Panc1 (cell line): Measurements from ENCODE around the gene HNRNPAB. TPM values are rescaled to one million over a fixed set of nuclear protein-coding genes. Genes with fewer than 3 reads are reported as not detected.

Experiments
- ATAC-seq: fragments of 200-7000 bp; cut with Tn5 transposase; 2 replicates; pipeline ENCODE4 v1.9.1; 2020; ENCODE audit warnings: mild to moderate bottlenecking, moderate library complexity
- BruUV-seq: library from RNA; stranded (reverse); fragments of 400-500 nt; replicated peaks from 2 replicates; lab custom pipeline; 2021; lab: Mats Ljungman, UMichigan
- CTCF ChIA-PET: fragments of 300-600 bp; sonication (Branson Sonifier 250); formaldehyde crosslinking; loops from one replicate; lab custom pipeline; 2022; ENCODE audit warnings: antibody characterized with exemption; lab: Charles Lee
- POLR2A ChIA-PET: fragments of 300-600 bp; sonication (Branson Sonifier 250); formaldehyde crosslinking; loops from one replicate; lab custom pipeline; 2022; ENCODE audit warnings: antibody characterized with exemption; lab: Charles Lee
- DNase-seq: peaks from one replicate; pipeline ENCODE4 v3.0.0-alpha.2; 2010; ENCODE audit warnings: low read depth, low spot score
- H3K27ac ChIP-seq: 2 replicates; pipeline ENCODE4 v1.5.1; 2011; ENCODE audit warnings: mild to moderate bottlenecking, low read length, inconsistent platforms
- H3K27me3 ChIP-seq: fragments of 200-500 bp; sonication (Bioruptor generic); 2 replicates; pipeline ENCODE4 v1.6.0; 2014; ENCODE audit warnings: low read length, inconsistent platforms; ENCODE audit not compliant: control insufficient read depth, insufficient read depth
- H3K36me3 ChIP-seq: fragments of 200-500 bp; sonication (Bioruptor generic); 2 replicates; pipeline ENCODE4 v1.5.1; 2014; ENCODE audit warnings: inconsistent platforms, mild to moderate bottlenecking, low read length, moderate library complexity; ENCODE audit not compliant: control insufficient read depth, insufficient read depth
- H3K4me1 ChIP-seq: 2 replicates; pipeline ENCODE4 v1.5.1; 2011; ENCODE audit warnings: inconsistent platforms, mild to moderate bottlenecking, low read length, moderate library complexity; ENCODE audit not compliant: control insufficient read depth, insufficient read depth
- H3K4me3 ChIP-seq, 2 experiments: 2 replicates each; pipeline ENCODE4 v1.5.1; 2011 to 2012; ENCODE audit warnings: low read depth in 2 of 2, low read length in 2 of 2, mild to moderate bottlenecking in 2 of 2, inconsistent platforms in 1 of 2, moderate library complexity in 1 of 2
- H3K9me3 ChIP-seq: fragments of 200-500 bp; sonication (Bioruptor generic); 2 replicates; pipeline ENCODE4 v1.5.1; 2014; ENCODE audit warnings: low read depth, mild to moderate bottlenecking, inconsistent platforms, low read length, moderate library complexity; ENCODE audit not compliant: control insufficient read depth, insufficient read depth
- CTCF ChIP-seq: fragments of 450-650 bp; IDR thresholded peaks from 2 replicates; pipeline ENCODE4 v1.5.1; 2017; ENCODE audit warnings: mild to moderate bottlenecking
- POLR2AphosphoS5 ChIP-seq: IDR thresholded peaks from 2 replicates; pipeline ENCODE4 v1.6.1; 2012; ENCODE audit warnings: mild to moderate bottlenecking, low read depth, low read length, moderate library complexity
- TCF7L2 ChIP-seq: IDR thresholded peaks from 2 replicates; pipeline ENCODE4 v1.6.1; 2011; ENCODE audit warnings: mild to moderate bottlenecking, low read depth, low read length, inconsistent platforms
- in situ Hi-C: cut with HindIII; loops from 2 replicates; pipeline ENCODE4 v1.10.0; 2016; ENCODE audit warnings: low sequenced_read_pairs, low pct_unique_long_range_greater_than_20kb
- intact Hi-C: fragments of 100-400 bp; cut with micrococcal nuclease; formaldehyde crosslinking; loops from one replicate; pipeline ENCODE4 v1.10.0; 2022; ENCODE audit not compliant: unreplicated experiment
- total RNA-seq: library from RNA; stranded (reverse); gene quantifications from one replicate; pipeline ENCODE4 v1.2.1, GENCODE V29; 2021; ENCODE audit not compliant: unreplicated experiment
- TF ChIP-seq, protein P1 (sequence below), 2 experiments: IDR thresholded peaks; 2 replicates each; pipeline ENCODE4 v1.6.1; 2011 to 2012; ENCODE audit warnings: low read depth in 2 of 2, control low read depth in 1 of 2, low read length in 1 of 2, mild to moderate bottlenecking in 1 of 2, moderate library complexity in 1 of 2; ENCODE audit not compliant: insufficient read depth in 1 of 2

Gene HNRNPAB
- total RNA-seq, 1 experiment from 2014 or later: 273 TPM

DNA sequence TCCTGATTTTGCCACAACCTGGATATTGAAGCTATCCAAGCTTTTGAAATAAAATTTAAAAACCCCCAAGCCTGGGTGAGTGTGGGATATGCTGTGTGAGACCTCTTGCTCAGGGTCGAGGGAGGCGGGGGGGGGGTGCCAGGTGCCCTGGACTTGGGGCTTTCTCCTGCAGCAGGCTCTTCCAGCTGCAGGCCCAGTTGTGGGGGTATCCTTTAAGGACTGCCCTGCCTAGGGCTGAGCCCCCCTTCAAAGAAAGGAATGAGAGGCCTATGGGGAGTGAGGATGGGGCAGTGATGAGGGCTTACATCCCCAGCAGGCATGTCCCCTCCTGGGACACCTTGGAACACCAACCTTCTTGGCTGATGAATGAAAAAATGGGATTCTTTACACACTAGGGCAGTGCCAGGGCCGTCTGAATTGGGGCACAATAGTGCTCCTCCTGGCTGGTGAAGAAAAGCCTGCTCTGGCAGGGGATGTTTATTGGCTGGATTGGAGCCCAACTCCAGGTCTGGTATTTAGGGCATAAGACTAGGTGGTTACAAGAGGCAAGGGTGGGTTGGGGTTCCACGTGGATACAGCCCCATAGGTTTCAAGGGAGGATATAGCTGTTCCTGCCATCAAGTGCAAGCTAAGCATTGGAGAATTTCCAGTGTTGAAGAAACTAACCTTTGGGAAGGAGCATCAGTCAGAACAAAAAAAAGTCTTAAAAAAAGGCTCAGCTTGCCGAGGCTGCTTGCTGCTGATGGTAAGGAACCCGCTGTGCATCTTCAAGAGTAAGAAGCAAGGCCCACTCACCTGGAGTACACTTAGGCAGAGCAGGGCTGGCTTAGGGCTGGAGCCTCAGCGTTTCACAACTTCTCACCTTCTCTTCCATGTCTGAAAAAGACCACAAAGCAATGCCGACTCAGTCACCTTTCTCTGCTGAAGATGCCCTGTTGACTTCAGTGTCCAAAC, 7.0 kb downstream of the HNRNPAB start:
- ATAC-seq: no peak; the same call in 1 of the 2 replicates
- Histone ChIP-seq H3K4me3 (no peak overlapping the region), H3K4me1 (peaks cover 38% of the 10 kb centered on the region), H3K27me3 (no peaks in the 10 kb centered on the region), H3K27ac (no peak overlapping the region), H3K9me3 (no peaks in the 10 kb centered on the region), H3K36me3 (peaks cover 17% of the 10 kb centered on the region)
- intact Hi-C loops: no loop called here
- TF ChIP-seq POLR2AphosphoS5: peak; percentile 44; the same call in 1 of the 2 replicates
- no peak for TF ChIP-seq CTCF
- POLR2A ChIA-PET: interaction anchor here (0.5 to 0.6 kb wide), 3 partner anchors 20 to 1642 kb away, joined by 4 to 9 read pairs (median 9); no protein-coding TSS in a partner anchor
- no peak for DNase-seq
- CTCF ChIA-PET: no interaction called here
- BruUV-seq: no TSS peak
- in situ Hi-C loops: no loop called here

DNA sequence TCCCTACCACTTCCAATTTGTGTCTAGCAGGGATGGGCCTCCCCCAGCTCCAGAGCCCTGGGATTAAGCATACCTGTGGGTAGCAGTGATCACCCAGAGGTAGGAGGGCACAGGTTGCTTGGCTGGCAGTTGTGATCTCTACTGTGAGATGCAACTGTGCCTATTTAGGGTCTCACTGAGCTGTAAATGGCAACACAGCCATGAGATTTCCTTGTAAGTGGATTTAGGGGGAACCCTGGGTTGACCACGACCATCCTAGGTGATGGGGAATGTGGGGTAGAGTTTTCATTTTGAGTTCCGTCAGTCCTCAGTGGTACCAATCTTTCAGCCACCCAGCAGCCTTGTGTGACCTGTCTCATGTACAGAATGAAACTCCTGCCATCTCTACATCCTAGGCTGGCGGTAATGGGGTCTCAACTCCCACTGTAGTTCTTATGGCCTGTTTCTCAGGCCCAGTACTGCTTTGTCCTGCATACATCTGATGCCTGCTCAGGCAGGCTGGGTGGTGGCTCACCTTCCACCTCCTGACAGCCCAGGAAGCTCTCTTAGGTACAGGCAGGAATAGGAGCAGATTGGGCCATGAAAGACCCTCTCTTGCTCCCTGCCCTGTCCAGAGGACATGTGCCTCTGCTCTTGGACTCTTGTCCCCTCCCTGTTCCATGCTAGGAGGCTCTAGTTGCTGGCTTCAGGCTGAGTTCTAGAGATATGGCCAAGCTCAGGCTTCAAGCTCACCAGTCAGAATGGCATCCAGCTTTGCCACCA, 8.1 kb downstream of the HNRNPAB start:
- intact Hi-C loops: no loop called here
- POLR2A ChIA-PET: interaction anchor here (0.6 kb wide), 1 partner anchor 16 kb away, joined by 3 read pairs; no protein-coding TSS in a partner anchor
- H3K36me3 ChIP-seq: peaks cover 9% of the 10 kb centered on the region
- no peak overlapping the region; the same call in 1 of the 2 replicates for H3K27ac ChIP-seq
- ATAC-seq (peak; percentile 13), DNase-seq (no peak)
- no peaks in the 10 kb centered on the region for H3K27me3 ChIP-seq
- CTCF ChIA-PET: interaction anchor here (0.6 kb wide), 1 partner anchor 18 kb away, joined by 6 read pairs; no protein-coding TSS in a partner anchor
- no peak overlapping the region for H3K4me3 ChIP-seq
- TF ChIP-seq CTCF (no peak), POLR2AphosphoS5 (peak; percentile 40; the same call in 1 of the 2 replicates), TCF7L2 (no peak)
- in situ Hi-C loops: no loop called here
- no TSS peak for BruUV-seq
- no peaks in the 10 kb centered on the region for H3K9me3 ChIP-seq
- H3K4me1 ChIP-seq: peaks cover 28% of the 10 kb centered on the region

GRCh38 chr5:178213003-178213461, 8.7 kb downstream of the HNRNPAB start:
- POLR2A ChIA-PET: interaction anchor here (0.6 kb wide), 1 partner anchor 17 kb away, joined by 3 read pairs; no protein-coding TSS in a partner anchor
- in situ Hi-C loops: no loop called here
- no TSS peak for BruUV-seq

More at GRCh38 chr5:178213003-178213461, 8.7 kb downstream of the HNRNPAB start:
- Histone ChIP-seq H3K4me3 (no peak overlapping the region), H3K27me3 (no peaks in the 10 kb centered on the region), H3K4me1 (peaks cover 22% of the 10 kb centered on the region), H3K27ac (no peak overlapping the region; the same call in 1 of the 2 replicates), H3K9me3 (no peaks in the 10 kb centered on the region), H3K36me3 (peaks cover 8% of the 10 kb centered on the region)
- intact Hi-C loops: no loop called here
- CTCF ChIA-PET: no interaction called here
- DNase-seq: no peak
- TF ChIP-seq, protein P1, sequence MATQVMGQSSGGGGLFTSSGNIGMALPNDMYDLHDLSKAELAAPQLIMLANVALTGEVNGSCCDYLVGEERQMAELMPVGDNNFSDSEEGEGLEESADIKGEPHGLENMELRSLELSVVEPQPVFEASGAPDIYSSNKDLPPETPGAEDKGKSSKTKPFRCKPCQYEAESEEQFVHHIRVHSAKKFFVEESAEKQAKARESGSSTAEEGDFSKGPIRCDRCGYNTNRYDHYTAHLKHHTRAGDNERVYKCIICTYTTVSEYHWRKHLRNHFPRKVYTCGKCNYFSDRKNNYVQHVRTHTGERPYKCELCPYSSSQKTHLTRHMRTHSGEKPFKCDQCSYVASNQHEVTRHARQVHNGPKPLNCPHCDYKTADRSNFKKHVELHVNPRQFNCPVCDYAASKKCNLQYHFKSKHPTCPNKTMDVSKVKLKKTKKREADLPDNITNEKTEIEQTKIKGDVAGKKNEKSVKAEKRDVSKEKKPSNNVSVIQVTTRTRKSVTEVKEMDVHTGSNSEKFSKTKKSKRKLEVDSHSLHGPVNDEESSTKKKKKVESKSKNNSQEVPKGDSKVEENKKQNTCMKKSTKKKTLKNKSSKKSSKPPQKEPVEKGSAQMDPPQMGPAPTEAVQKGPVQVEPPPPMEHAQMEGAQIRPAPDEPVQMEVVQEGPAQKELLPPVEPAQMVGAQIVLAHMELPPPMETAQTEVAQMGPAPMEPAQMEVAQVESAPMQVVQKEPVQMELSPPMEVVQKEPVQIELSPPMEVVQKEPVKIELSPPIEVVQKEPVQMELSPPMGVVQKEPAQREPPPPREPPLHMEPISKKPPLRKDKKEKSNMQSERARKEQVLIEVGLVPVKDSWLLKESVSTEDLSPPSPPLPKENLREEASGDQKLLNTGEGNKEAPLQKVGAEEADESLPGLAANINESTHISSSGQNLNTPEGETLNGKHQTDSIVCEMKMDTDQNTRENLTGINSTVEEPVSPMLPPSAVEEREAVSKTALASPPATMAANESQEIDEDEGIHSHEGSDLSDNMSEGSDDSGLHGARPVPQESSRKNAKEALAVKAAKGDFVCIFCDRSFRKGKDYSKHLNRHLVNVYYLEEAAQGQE (IDR thresholded peaks at IDR 0.05; ENCODE audit: insufficient read depth in 1 of 2, low read depth in 2 of 2, low read length in 1 of 2): 0 out of 4 replicates have a peak, but pooled peaks of 1 of the 2 experiments have one; percentile 25
- peak; percentile 69 for TF ChIP-seq POLR2AphosphoS5
- TF ChIP-seq TCF7L2: no peak
- ATAC-seq: peak; percentile 8
